GM13976 (cell line): ENCODE measurements around the gene NDUFB10.
"Not testable (repeated sequence)": the region's sequence is repeated elsewhere in the genome, so short reads cannot be mapped to it uniquely, and the experiment has no call there.

ENCODE experiments used
- DNase-seq: peaks from one replicate; pipeline ENCODE4 v3.0.0; 2012; ENCODE audit warnings: low spot score
- CTCF ChIP-seq: IDR thresholded peaks from 2 replicates; pipeline ENCODE4 v1.5.1; 2012; ENCODE audit warnings: borderline replicate concordance, mild to moderate bottlenecking; ENCODE audit not compliant: insufficient read depth; ENCODE audit errors: extremely low read depth, missing control alignments, control extremely low read depth
- in situ Hi-C: fragments of 300-500 bp; cut with MboI; formaldehyde crosslinking; loops from one replicate; pipeline ENCODE4 v1.12.0; 2022; ENCODE audit warnings: low sequenced_read_pairs, mixed read lengths, inconsistent platforms; ENCODE audit not compliant: unreplicated experiment

Gene NDUFB10

GRCh38 chr16:1958715-1959268 lies 546 bp upstream of the NDUFB10 start:
- DNase-seq, result no peak
- in situ Hi-C loops, result no loop called here
- no peak for TF ChIP-seq CTCF

- TF ChIP-seq CTCF, result no peak
- in situ Hi-C loops, result no loop called here
- no peak for DNase-seq
Measured at GRCh38 chr16:1960665-1961630, 1.6 kb downstream of the NDUFB10 start.

GRCh38 chr16:1961651-1962067 lies 2.3 kb downstream of the NDUFB10 start:
- in situ Hi-C loops, result no loop called here
- no peak for TF ChIP-seq CTCF
- DNase-seq, result no peak

- DNase-seq, in situ Hi-C loops: not testable (repeated sequence)
Measured at GRCh38 chr16:1962161-1963153, 3.1 kb downstream of the NDUFB10 start.

- TF ChIP-seq CTCF, result peak; percentile 25
- DNase-seq, result no peak
- in situ Hi-C loops, result no loop called here
Measured at GRCh38 chr16:1963806-1964505, 4.6 kb downstream of the NDUFB10 start.

- in situ Hi-C loops, result no loop called here
- peak; percentile 100 for DNase-seq
- TF ChIP-seq CTCF, result no peak
Measured at GRCh38 chr16:1964506-1965395, 5.4 kb downstream of the NDUFB10 start, which contains the start of gene RPS2. RPS2 (minus strand) TSS chr16:1964826; CDS start chr16:1964625, 201 bp downstream.
